Neural cell (in vitro differentiated cells): ENCODE results near the gene RRAS2.

Experiments
- EP300 ChIP-seq: fragments of 450-650 bp; conservative IDR thresholded peaks from 2 replicates; pipeline ENCODE4 v1.6.1; 2014; ENCODE audit warnings: antibody characterized with exemption, mild to moderate bottlenecking, moderate library complexity; ENCODE audit not compliant: poor library complexity, severe bottlenecking
- POLR2AphosphoS5 ChIP-seq: IDR thresholded peaks from 2 replicates; pipeline ENCODE4 v1.6.1; 2012
- SMC3 ChIP-seq: fragments of 450-650 bp; conservative IDR thresholded peaks from 2 replicates; pipeline ENCODE4 v1.6.1; 2014; ENCODE audit warnings: antibody characterized with exemption, mild to moderate bottlenecking, moderate library complexity; ENCODE audit not compliant: poor library complexity

- TF ChIP-seq SMC3 (no peak), EP300 (no peak), POLR2AphosphoS5 (no peak)
Measured at GRCh38 chr11:14342906-14343305, 16.1 kb downstream of the RRAS2 start.
